ENCODE data around the gene FETUB. TPM values are rescaled to one million over a fixed set of nuclear protein-coding genes. Genes with fewer than 3 reads are reported as not detected.

Gene FETUB
- total and polyA plus RNA-seq, 4 donors, result not detected

- no peak overlapping the region for H3K27ac ChIP-seq (ENCODE audit: low read depth in 1 of 2, low read length in 2 of 2)
Measured at GRCh38 chr3:186618318-186618938, 21.8 kb upstream of the FETUB start.

GRCh38 chr3:186619787-186620212 is 20.4 kb upstream of the FETUB start:
- no peaks in the 10 kb centered on the region for H3K36me3 ChIP-seq (ENCODE audit: control insufficient read depth in 1 of 2, insufficient read depth in 2 of 2, low read length in 1 of 2)
- H3K27ac ChIP-seq (ENCODE audit: low read depth in 1 of 2, low read length in 2 of 2), result no peak overlapping the region
- WGBS, 2 donors, result 88 to 90% methylated on average over 5 of the region's 5 CpGs
- intact Hi-C loops (cut with DNase I), result loop anchor here (5.0 to 10.0 kb wide), 4 partner anchors 165 to 637 kb away; partner anchors contain the start of gene EIF4A2 (in 1 of the 2)
- no peaks in the 10 kb centered on the region for H3K9me3 ChIP-seq (ENCODE audit: control insufficient read depth, low read length)
- DNase-seq (no peak), ATAC-seq (ENCODE audit: low FRiP score) (no peak)
- no peak overlapping the region for H3K4me3 ChIP-seq (ENCODE audit: low read length in 2 of 2)
- no peaks in the 10 kb centered on the region for H3K4me1 ChIP-seq (ENCODE audit: control insufficient read depth in 1 of 2, insufficient read depth in 2 of 2, low read length in 2 of 2)
- H3K27me3 ChIP-seq (ENCODE audit: control insufficient read depth in 1 of 2, insufficient read depth in 2 of 2, low read length in 1 of 2), result peaks cover 0 to 2% of the 10 kb centered on the region in 2 donors

More at GRCh38 chr3:186618318-186618938, 21.8 kb upstream of the FETUB start:
- H3K36me3 ChIP-seq (ENCODE audit: control insufficient read depth in 1 of 2, insufficient read depth in 2 of 2, low read length in 1 of 2), result no peaks in the 10 kb centered on the region
- H3K9me3 ChIP-seq (ENCODE audit: control insufficient read depth, low read length), result no peaks in the 10 kb centered on the region
- DNase-seq (no peak), ATAC-seq (ENCODE audit: low FRiP score) (no peak)
- H3K4me1 ChIP-seq (ENCODE audit: control insufficient read depth in 1 of 2, insufficient read depth in 2 of 2, low read length in 2 of 2), result no peaks in the 10 kb centered on the region
- H3K27me3 ChIP-seq (ENCODE audit: control insufficient read depth in 1 of 2, insufficient read depth in 2 of 2, low read length in 1 of 2), result peaks cover 0 to 2% of the 10 kb centered on the region in 2 donors
- 92 to 94% methylated on average over 8 of the region's 8 CpGs for WGBS, 2 donors
- no peak overlapping the region for H3K4me3 ChIP-seq (ENCODE audit: low read length in 2 of 2)
- intact Hi-C loops (cut with DNase I), result loop anchor here (5.0 to 10.0 kb wide), 4 partner anchors 166 to 636 kb away; partner anchors contain the start of gene EIF4A2 (in 1 of the 2)

- H3K36me3 ChIP-seq (ENCODE audit: control insufficient read depth in 1 of 2, insufficient read depth in 2 of 2, low read length in 1 of 2), result no peaks in the 10 kb centered on the region
- peaks cover 0 to 2% of the 10 kb centered on the region in 2 donors for H3K27me3 ChIP-seq (ENCODE audit: control insufficient read depth in 1 of 2, insufficient read depth in 2 of 2, low read length in 1 of 2)
- no peak overlapping the region for H3K4me3 ChIP-seq (ENCODE audit: low read length in 2 of 2)
- ATAC-seq (ENCODE audit: low FRiP score) (no peak), DNase-seq (no peak)
- no peaks in the 10 kb centered on the region for H3K4me1 ChIP-seq (ENCODE audit: control insufficient read depth in 1 of 2, insufficient read depth in 2 of 2, low read length in 2 of 2)
- WGBS, 2 donors, result 86 to 90% methylated on average over 17 of the region's 17 CpGs
- H3K27ac ChIP-seq (ENCODE audit: low read depth in 1 of 2, low read length in 2 of 2), result no peak overlapping the region
- H3K9me3 ChIP-seq (ENCODE audit: control insufficient read depth, low read length), result no peaks in the 10 kb centered on the region
- intact Hi-C loops (cut with DNase I), result no loop called here
Measured at GRCh38 chr3:186620213-186621092, 19.7 kb upstream of the FETUB start.

GRCh38 chr3:186621894-186622650 is 18.1 kb upstream of the FETUB start:
- intact Hi-C loops (cut with DNase I), result no loop called here
- H3K27me3 ChIP-seq (ENCODE audit: control insufficient read depth in 1 of 2, insufficient read depth in 2 of 2, low read length in 1 of 2), result peaks cover 0 to 2% of the 10 kb centered on the region in 2 donors
- H3K9me3 ChIP-seq (ENCODE audit: control insufficient read depth, low read length), result no peaks in the 10 kb centered on the region
- DNase-seq (no peak), ATAC-seq (ENCODE audit: low FRiP score) (no peak)
- WGBS, 2 donors, result 77 to 86% methylated on average over 7 of the region's 7 CpGs
- H3K36me3 ChIP-seq (ENCODE audit: control insufficient read depth in 1 of 2, insufficient read depth in 2 of 2, low read length in 1 of 2), result no peaks in the 10 kb centered on the region
- H3K4me3 ChIP-seq (ENCODE audit: low read length in 2 of 2), result no peak overlapping the region
- no peaks in the 10 kb centered on the region for H3K4me1 ChIP-seq (ENCODE audit: control insufficient read depth in 1 of 2, insufficient read depth in 2 of 2, low read length in 2 of 2)
- H3K27ac ChIP-seq (ENCODE audit: low read depth in 1 of 2, low read length in 2 of 2), result no peak overlapping the region

GRCh38 chr3:186622651-186623310 is 17.4 kb upstream of the FETUB start:
- DNase-seq (no peak), ATAC-seq (ENCODE audit: low FRiP score) (no peak)
- no peaks in the 10 kb centered on the region for H3K4me1 ChIP-seq (ENCODE audit: control insufficient read depth in 1 of 2, insufficient read depth in 2 of 2, low read length in 2 of 2)
- WGBS, 2 donors, result 31 to 59% methylated on average over 2 of the region's 2 CpGs
- intact Hi-C loops (cut with DNase I), result no loop called here
- H3K4me3 ChIP-seq (ENCODE audit: low read length in 2 of 2), result no peak overlapping the region
- no peaks in the 10 kb centered on the region for H3K9me3 ChIP-seq (ENCODE audit: control insufficient read depth, low read length)
- no peaks in the 10 kb centered on the region for H3K36me3 ChIP-seq (ENCODE audit: control insufficient read depth in 1 of 2, insufficient read depth in 2 of 2, low read length in 1 of 2)
- no peak overlapping the region for H3K27ac ChIP-seq (ENCODE audit: low read depth in 1 of 2, low read length in 2 of 2)
- peaks cover 0 to 2% of the 10 kb centered on the region in 2 donors for H3K27me3 ChIP-seq (ENCODE audit: control insufficient read depth in 1 of 2, insufficient read depth in 2 of 2, low read length in 1 of 2)

- DNase-seq, result no peak
- 77 to 84% methylated on average over 4 of the region's 4 CpGs for WGBS, 2 donors
- H3K27me3 ChIP-seq (ENCODE audit: control insufficient read depth in 1 of 2, insufficient read depth in 2 of 2, low read length in 1 of 2), result peaks cover 0 to 2% of the 10 kb centered on the region in 2 donors
- intact Hi-C loops (cut with DNase I), result no loop called here
- no peak overlapping the region for H3K4me3 ChIP-seq (ENCODE audit: low read length in 2 of 2)
- H3K27ac ChIP-seq (ENCODE audit: low read depth in 1 of 2, low read length in 2 of 2), result no peak overlapping the region
- no peaks in the 10 kb centered on the region for H3K9me3 ChIP-seq (ENCODE audit: control insufficient read depth, low read length)
- no peaks in the 10 kb centered on the region for H3K4me1 ChIP-seq (ENCODE audit: control insufficient read depth in 1 of 2, insufficient read depth in 2 of 2, low read length in 2 of 2)
- ATAC-seq (ENCODE audit: low FRiP score), result no peak
- H3K36me3 ChIP-seq (ENCODE audit: control insufficient read depth in 1 of 2, insufficient read depth in 2 of 2, low read length in 1 of 2), result no peaks in the 10 kb centered on the region
Measured at GRCh38 chr3:186624598-186624997, 15.6 kb upstream of the FETUB start.

- 71 to 92% methylated on average over 4 of the region's 4 CpGs for WGBS, 2 donors
Measured at GRCh38 chr3:186625600-186626042, 14.6 kb upstream of the FETUB start.

GRCh38 chr3:186626254-186626847 is 13.8 kb upstream of the FETUB start:
- 70 to 73% methylated on average over 7 of the region's 7 CpGs for WGBS, 2 donors
- H3K36me3 ChIP-seq (ENCODE audit: control insufficient read depth in 1 of 2, insufficient read depth in 2 of 2, low read length in 1 of 2), result no peaks in the 10 kb centered on the region
- intact Hi-C loops (cut with DNase I), result no loop called here
- peaks cover 0 to 2% of the 10 kb centered on the region in 2 donors for H3K27me3 ChIP-seq (ENCODE audit: control insufficient read depth in 1 of 2, insufficient read depth in 2 of 2, low read length in 1 of 2)
- H3K27ac ChIP-seq (ENCODE audit: low read depth in 1 of 2, low read length in 2 of 2), result no peak overlapping the region
- no peak for ATAC-seq (ENCODE audit: low FRiP score)
- no peak overlapping the region for H3K4me3 ChIP-seq (ENCODE audit: low read length in 2 of 2)
- no peaks in the 10 kb centered on the region for H3K9me3 ChIP-seq (ENCODE audit: control insufficient read depth, low read length)
- no peaks in the 10 kb centered on the region for H3K4me1 ChIP-seq (ENCODE audit: control insufficient read depth in 1 of 2, insufficient read depth in 2 of 2, low read length in 2 of 2)
- DNase-seq, result no peak

More at GRCh38 chr3:186625600-186626042, 14.6 kb upstream of the FETUB start:
- no peak for ATAC-seq (ENCODE audit: low FRiP score)
- H3K4me1 ChIP-seq (ENCODE audit: control insufficient read depth in 1 of 2, insufficient read depth in 2 of 2, low read length in 2 of 2), result no peaks in the 10 kb centered on the region
- no peak overlapping the region for H3K27ac ChIP-seq (ENCODE audit: low read depth in 1 of 2, low read length in 2 of 2)
- no peaks in the 10 kb centered on the region for H3K9me3 ChIP-seq (ENCODE audit: control insufficient read depth, low read length)
- intact Hi-C loops (cut with DNase I), result no loop called here
- H3K27me3 ChIP-seq (ENCODE audit: control insufficient read depth in 1 of 2, insufficient read depth in 2 of 2, low read length in 1 of 2), result peaks cover 0 to 2% of the 10 kb centered on the region in 2 donors
- no peak for DNase-seq
- no peaks in the 10 kb centered on the region for H3K36me3 ChIP-seq (ENCODE audit: control insufficient read depth in 1 of 2, insufficient read depth in 2 of 2, low read length in 1 of 2)
- no peak overlapping the region for H3K4me3 ChIP-seq (ENCODE audit: low read length in 2 of 2)
